SK-N-SH treated with all-trans-retinoic acid at 6 μM for 48 hours (cell line): Measurements from ENCODE around the gene S100B.

Experiments used
- ATAC-seq: fragments of 200-7000 bp; cut with Tn5 transposase; 3 replicates; pipeline ENCODE4 v1.9.1; 2020; ENCODE audit warnings: mild to moderate bottlenecking, moderate library complexity
- ARNTL ChIP-seq: fragments of 450-650 bp; formaldehyde crosslinking; IDR thresholded peaks from 2 replicates; pipeline ENCODE4 v1.5.0; 2020; ENCODE audit warnings: low read depth, mild to moderate bottlenecking, moderate library complexity, borderline replicate concordance
- BACH2 ChIP-seq: fragments of 250-450 bp; sonication (Bioruptor Pico); IDR thresholded peaks from 2 replicates; pipeline ENCODE4 v1.9.0; 2021; ENCODE audit warnings: mild to moderate bottlenecking, borderline replicate concordance
- CSDC2 ChIP-seq: fragments of 250-450 bp; sonication (Bioruptor Pico); IDR thresholded peaks from 2 replicates; pipeline ENCODE4 v1.5.0; 2020; ENCODE audit warnings: mild to moderate bottlenecking, moderate library complexity
- CSRNP3 ChIP-seq: fragments of 250-450 bp; sonication (Bioruptor Pico); IDR thresholded peaks from 2 replicates; pipeline ENCODE4 v1.5.1; 2021; ENCODE audit warnings: mild to moderate bottlenecking, moderate library complexity
- ESRRG ChIP-seq: fragments of 250-450 bp; sonication (Bioruptor Pico); IDR thresholded peaks from 2 replicates; pipeline ENCODE4 v1.6.1; 2021; ENCODE audit warnings: mild to moderate bottlenecking
- GLIS3 ChIP-seq: fragments of 250-450 bp; sonication (Bioruptor Pico); IDR thresholded peaks from 2 replicates; pipeline ENCODE4 v1.5.0; 2020; ENCODE audit warnings: mild to moderate bottlenecking, moderate library complexity
- ISL1 ChIP-seq: fragments of 250-450 bp; sonication (Bioruptor Pico); IDR thresholded peaks from 2 replicates; pipeline ENCODE4 v2.1.2; 2022; ENCODE audit warnings: mild to moderate bottlenecking, moderate library complexity
- OSR1 ChIP-seq: fragments of 250-450 bp; sonication (Bioruptor Pico); IDR thresholded peaks from 2 replicates; pipeline ENCODE4 v1.8.0; 2022; ENCODE audit warnings: moderate library complexity, mild to moderate bottlenecking, inconsistent platforms
- PATZ1 ChIP-seq: fragments of 250-450 bp; sonication (Bioruptor Pico); IDR thresholded peaks from 2 replicates; pipeline ENCODE4 v1.8.0; 2020; ENCODE audit warnings: mild to moderate bottlenecking, moderate library complexity, borderline replicate concordance
- PPARA ChIP-seq: fragments of 250-450 bp; sonication (Bioruptor Pico); IDR thresholded peaks from 2 replicates; pipeline ENCODE4 v1.5.0; 2020; ENCODE audit warnings: mild to moderate bottlenecking, borderline replicate concordance
- RARB ChIP-seq: fragments of 250-450 bp; sonication (Bioruptor Pico); IDR thresholded peaks from 2 replicates; pipeline ENCODE4 v1.8.0; 2021; ENCODE audit warnings: mild to moderate bottlenecking, moderate library complexity
- SNAI2 ChIP-seq: fragments of 250-450 bp; sonication (Bioruptor Pico); IDR thresholded peaks from 2 replicates; pipeline ENCODE4 v1.5.0; 2020; ENCODE audit warnings: mild to moderate bottlenecking, moderate library complexity
- TCF4 ChIP-seq: fragments of 250-450 bp; sonication (Bioruptor Pico); IDR thresholded peaks from 2 replicates; pipeline ENCODE4 v1.8.0; 2021; ENCODE audit warnings: mild to moderate bottlenecking, moderate library complexity, borderline replicate concordance
- TOX ChIP-seq: fragments of 250-450 bp; sonication (Bioruptor Pico); IDR thresholded peaks from 2 replicates; pipeline ENCODE4 v1.8.0; 2021; ENCODE audit warnings: mild to moderate bottlenecking, moderate library complexity, borderline replicate concordance
- ZC3H10 ChIP-seq: fragments of 250-450 bp; sonication (Bioruptor Pico); IDR thresholded peaks from 2 replicates; pipeline ENCODE4 v1.5.1; 2021; ENCODE audit warnings: mild to moderate bottlenecking, moderate library complexity
- ZFP3 ChIP-seq: fragments of 250-450 bp; sonication (Bioruptor Pico); IDR thresholded peaks from 2 replicates; pipeline ENCODE4 v1.5.0; 2020; ENCODE audit warnings: mild to moderate bottlenecking, moderate library complexity
- ZFP30 ChIP-seq: fragments of 450-650 bp; formaldehyde crosslinking; IDR thresholded peaks from 2 replicates; pipeline ENCODE4 v1.5.0; 2022; ENCODE audit warnings: mild to moderate bottlenecking, moderate library complexity
- ZNF565 ChIP-seq: fragments of 450-650 bp; formaldehyde crosslinking; conservative IDR thresholded peaks from 2 replicates; pipeline ENCODE4 v1.5.0; 2020; ENCODE audit warnings: low read depth, mild to moderate bottlenecking, moderate library complexity
- ZNF70 ChIP-seq: fragments of 450-650 bp; formaldehyde crosslinking; IDR thresholded peaks from 2 replicates; pipeline ENCODE4 v1.5.0; 2020; ENCODE audit warnings: mild to moderate bottlenecking, moderate library complexity
- ZNF8 ChIP-seq: fragments of 450-650 bp; formaldehyde crosslinking; IDR thresholded peaks from 2 replicates; pipeline ENCODE4 v1.5.0; 2020; ENCODE audit warnings: mild to moderate bottlenecking, moderate library complexity
- TF ChIP-seq, protein P1 (sequence below): fragments of 250-450 bp; sonication (Bioruptor Pico); IDR thresholded peaks from 2 replicates; pipeline ENCODE4 v1.5.0; 2020; ENCODE audit warnings: mild to moderate bottlenecking, moderate library complexity
- TF ChIP-seq, protein P2 (sequence below): fragments of 250-450 bp; sonication (Bioruptor Pico); IDR thresholded peaks from 2 replicates; pipeline ENCODE4 v1.5.1; 2020; ENCODE audit warnings: low read depth, mild to moderate bottlenecking, moderate library complexity
- TF ChIP-seq, protein P3 (sequence below): fragments of 250-450 bp; sonication (Bioruptor Pico); IDR thresholded peaks from 2 replicates; pipeline ENCODE4 v1.8.0; 2021; ENCODE audit warnings: low read depth, mild to moderate bottlenecking, moderate library complexity, borderline replicate concordance

Gene S100B

DNA sequence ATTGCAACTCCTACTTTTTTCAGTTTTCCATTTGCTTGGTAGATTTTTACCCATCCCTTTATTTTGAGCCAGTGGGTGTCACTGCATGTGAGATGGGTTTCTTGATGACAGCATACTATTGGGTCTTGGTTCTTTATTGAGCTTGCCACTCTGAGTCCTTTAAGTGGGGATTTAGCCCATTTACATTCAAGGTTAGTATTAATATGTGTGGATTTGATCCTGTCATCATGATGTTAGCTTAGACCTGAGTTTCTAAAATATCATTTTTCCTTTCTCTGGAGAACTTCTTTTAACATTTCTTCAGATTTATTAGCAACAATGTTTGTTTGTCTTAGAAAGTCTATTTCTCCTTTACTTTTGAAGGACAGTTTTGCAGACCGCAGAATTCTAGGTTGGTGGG, 11.8 kb upstream of the S100B start:
- TF ChIP-seq ISL1 (CRISPR knock-in tag) (no peak), SNAI2 (CRISPR knock-in tag) (no peak), GLIS3 (CRISPR knock-in tag) (no peak), ESRRG (CRISPR knock-in tag) (no peak), PPARA (CRISPR knock-in tag) (no peak), ZC3H10 (CRISPR knock-in tag) (no peak), TCF4 (CRISPR knock-in tag) (no peak), ZFP30 (no peak), CSDC2 (CRISPR knock-in tag) (no peak), ARNTL (CRISPR knock-in tag) (no peak), RARB (CRISPR knock-in tag) (no peak), CSRNP3 (CRISPR knock-in tag) (no peak), ZFP3 (CRISPR knock-in tag) (no peak), TOX (CRISPR knock-in tag) (no peak), BACH2 (no peak), OSR1 (CRISPR knock-in tag) (no peak), PATZ1 (no peak), ZNF70 (CRISPR knock-in tag) (no peak)
- TF ChIP-seq, protein P1, sequence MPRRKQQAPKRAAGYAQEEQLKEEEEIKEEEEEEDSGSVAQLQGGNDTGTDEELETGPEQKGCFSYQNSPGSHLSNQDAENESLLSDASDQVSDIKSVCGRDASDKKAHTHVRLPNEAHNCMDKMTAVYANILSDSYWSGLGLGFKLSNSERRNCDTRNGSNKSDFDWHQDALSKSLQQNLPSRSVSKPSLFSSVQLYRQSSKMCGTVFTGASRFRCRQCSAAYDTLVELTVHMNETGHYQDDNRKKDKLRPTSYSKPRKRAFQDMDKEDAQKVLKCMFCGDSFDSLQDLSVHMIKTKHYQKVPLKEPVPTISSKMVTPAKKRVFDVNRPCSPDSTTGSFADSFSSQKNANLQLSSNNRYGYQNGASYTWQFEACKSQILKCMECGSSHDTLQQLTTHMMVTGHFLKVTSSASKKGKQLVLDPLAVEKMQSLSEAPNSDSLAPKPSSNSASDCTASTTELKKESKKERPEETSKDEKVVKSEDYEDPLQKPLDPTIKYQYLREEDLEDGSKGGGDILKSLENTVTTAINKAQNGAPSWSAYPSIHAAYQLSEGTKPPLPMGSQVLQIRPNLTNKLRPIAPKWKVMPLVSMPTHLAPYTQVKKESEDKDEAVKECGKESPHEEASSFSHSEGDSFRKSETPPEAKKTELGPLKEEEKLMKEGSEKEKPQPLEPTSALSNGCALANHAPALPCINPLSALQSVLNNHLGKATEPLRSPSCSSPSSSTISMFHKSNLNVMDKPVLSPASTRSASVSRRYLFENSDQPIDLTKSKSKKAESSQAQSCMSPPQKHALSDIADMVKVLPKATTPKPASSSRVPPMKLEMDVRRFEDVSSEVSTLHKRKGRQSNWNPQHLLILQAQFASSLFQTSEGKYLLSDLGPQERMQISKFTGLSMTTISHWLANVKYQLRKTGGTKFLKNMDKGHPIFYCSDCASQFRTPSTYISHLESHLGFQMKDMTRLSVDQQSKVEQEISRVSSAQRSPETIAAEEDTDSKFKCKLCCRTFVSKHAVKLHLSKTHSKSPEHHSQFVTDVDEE (CRISPR knock-in tag), result no peak
- TF ChIP-seq, protein P2, sequence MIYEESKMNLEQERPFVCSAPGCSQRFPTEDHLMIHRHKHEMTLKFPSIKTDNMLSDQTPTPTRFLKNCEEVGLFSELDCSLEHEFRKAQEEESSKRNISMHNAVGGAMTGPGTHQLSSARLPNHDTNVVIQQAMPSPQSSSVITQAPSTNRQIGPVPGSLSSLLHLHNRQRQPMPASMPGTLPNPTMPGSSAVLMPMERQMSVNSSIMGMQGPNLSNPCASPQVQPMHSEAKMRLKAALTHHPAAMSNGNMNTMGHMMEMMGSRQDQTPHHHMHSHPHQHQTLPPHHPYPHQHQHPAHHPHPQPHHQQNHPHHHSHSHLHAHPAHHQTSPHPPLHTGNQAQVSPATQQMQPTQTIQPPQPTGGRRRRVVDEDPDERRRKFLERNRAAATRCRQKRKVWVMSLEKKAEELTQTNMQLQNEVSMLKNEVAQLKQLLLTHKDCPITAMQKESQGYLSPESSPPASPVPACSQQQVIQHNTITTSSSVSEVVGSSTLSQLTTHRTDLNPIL, result no peak
- ATAC-seq, result no peak

DNA sequence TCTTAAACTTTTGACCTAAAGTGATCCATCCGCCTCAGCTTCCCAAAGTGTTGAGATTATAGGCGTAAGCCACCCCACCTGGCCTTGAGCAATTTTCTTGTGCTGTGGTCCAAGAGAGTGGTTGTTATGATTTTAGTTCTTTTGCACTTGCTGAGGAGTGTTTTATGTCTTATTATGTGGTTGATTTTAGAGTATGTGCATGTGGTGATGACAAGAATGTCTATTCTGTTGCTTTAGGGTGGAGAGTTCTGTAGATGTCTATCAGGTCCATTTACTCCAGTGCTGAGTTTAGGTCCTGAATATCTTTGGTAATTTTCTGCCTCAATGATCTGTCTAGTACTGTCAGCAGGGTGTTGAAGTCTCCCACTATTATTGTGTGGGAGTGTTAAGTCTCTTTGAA, 11.2 kb upstream of the S100B start:
- no peak for ATAC-seq
- no peak for TF ChIP-seq ZC3H10 (CRISPR knock-in tag)
- no peak for TF ChIP-seq PATZ1
- no peak for TF ChIP-seq ZFP3 (CRISPR knock-in tag)
- TF ChIP-seq ESRRG (CRISPR knock-in tag), result no peak
- TF ChIP-seq GLIS3 (CRISPR knock-in tag), result no peak
- no peak for TF ChIP-seq TCF4 (CRISPR knock-in tag)
- TF ChIP-seq, protein P2, result no peak
- no peak for TF ChIP-seq BACH2
- TF ChIP-seq, protein P3, sequence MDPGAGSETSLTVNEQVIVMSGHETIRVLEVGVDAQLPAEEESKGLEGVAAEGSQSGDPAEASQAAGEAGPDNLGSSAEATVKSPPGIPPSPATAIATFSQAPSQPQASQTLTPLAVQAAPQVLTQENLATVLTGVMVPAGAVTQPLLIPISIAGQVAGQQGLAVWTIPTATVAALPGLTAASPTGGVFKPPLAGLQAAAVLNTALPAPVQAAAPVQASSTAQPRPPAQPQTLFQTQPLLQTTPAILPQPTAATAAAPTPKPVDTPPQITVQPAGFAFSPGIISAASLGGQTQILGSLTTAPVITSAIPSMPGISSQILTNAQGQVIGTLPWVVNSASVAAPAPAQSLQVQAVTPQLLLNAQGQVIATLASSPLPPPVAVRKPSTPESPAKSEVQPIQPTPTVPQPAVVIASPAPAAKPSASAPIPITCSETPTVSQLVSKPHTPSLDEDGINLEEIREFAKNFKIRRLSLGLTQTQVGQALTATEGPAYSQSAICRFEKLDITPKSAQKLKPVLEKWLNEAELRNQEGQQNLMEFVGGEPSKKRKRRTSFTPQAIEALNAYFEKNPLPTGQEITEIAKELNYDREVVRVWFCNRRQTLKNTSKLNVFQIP (CRISPR knock-in tag), result no peak
- TF ChIP-seq OSR1 (CRISPR knock-in tag), result no peak
- no peak for TF ChIP-seq ARNTL (CRISPR knock-in tag)
- TF ChIP-seq PPARA (CRISPR knock-in tag), result no peak
- no peak for TF ChIP-seq CSDC2 (CRISPR knock-in tag)
- no peak for TF ChIP-seq ZFP30
- TF ChIP-seq ZNF70 (CRISPR knock-in tag), result no peak
- TF ChIP-seq RARB (CRISPR knock-in tag), result no peak
- TF ChIP-seq ZNF565, result no peak
- TF ChIP-seq ZNF8 (CRISPR knock-in tag), result no peak
